SK-N-SH (cell line): ENCODE data around the gene CEP112. TPM values are rescaled to one million over a fixed set of nuclear protein-coding genes. Genes with fewer than 3 reads are reported as not detected.

ENCODE experiments used
- CTCF ChIA-PET: fragments of 300-600, 350-600 bp; formaldehyde crosslinking; extraction: SDS; loops from one replicate; lab custom pipeline; 2021; lab: Yijun Ruan, JAX
- POLR2A ChIA-PET: fragments of 350-600 bp; sonication (Branson Sonifier 250); formaldehyde crosslinking; extraction: SDS; loops from one replicate; lab custom pipeline; 2020; ENCODE audit warnings: antibody characterized with exemption, inconsistent platforms; lab: Yijun Ruan, JAX
- DNase-seq: peaks from one replicate; pipeline ENCODE4 v3.0.0; 2012
- H2AFZ ChIP-seq: fragments of 200-600 bp; sonication (generic); 2 replicates; pipeline ENCODE4 v1.8.1; 2016; ENCODE audit warnings: antibody characterized with exemption, mild to moderate bottlenecking, low read depth
- H3F3A ChIP-seq: fragments of 200-600 bp; sonication (generic); replicated peaks from 2 replicates; pipeline ENCODE3; 2016; ENCODE audit warnings: antibody characterized with exemption, mild to moderate bottlenecking; ENCODE audit not compliant: insufficient read depth
- H3K27ac ChIP-seq, 2 experiments: fragments of 200-500 bp in 1 of 2; fragments of 200-600 bp in 1 of 2; sonication (Bioruptor generic) in 1 of 2; sonication (generic), shearing (Covaris generic) in 1 of 2; 2 replicates each; pipeline versions ENCODE4 v1.5.1 to v1.6.1; 2014 to 2016; ENCODE audit warnings: low read depth in 2 of 2, inconsistent platforms in 1 of 2, low read length in 1 of 2, mild to moderate bottlenecking in 1 of 2, mixed read lengths in 1 of 2
- H3K27me3 ChIP-seq: fragments of 200-600 bp; sonication (generic), shearing (Covaris generic); 2 replicates; pipeline ENCODE4 v1.6.1; 2016; ENCODE audit warnings: mixed run types; ENCODE audit not compliant: insufficient read depth
- H3K36me3 ChIP-seq, 2 experiments: fragments of 200-500 bp in 1 of 2; fragments of 200-600 bp in 1 of 2; sonication (Bioruptor generic) in 1 of 2; sonication (generic) in 1 of 2; replicated peaks in 1 of 2; 2 replicates each; pipeline versions ENCODE3 to v1.5.1; 2014 to 2016; ENCODE audit warnings: low read length in 1 of 2, mild to moderate bottlenecking in 1 of 2; ENCODE audit not compliant: insufficient read depth in 2 of 2, control insufficient read depth in 1 of 2
- H3K4me1 ChIP-seq, 2 experiments: fragments of 200-500 bp in 1 of 2; fragments of 200-600 bp in 1 of 2; sonication (Bioruptor generic) in 1 of 2; sonication (generic), shearing (Covaris generic) in 1 of 2; 2 replicates each; pipeline versions ENCODE4 v1.5.1 to v1.6.1; 2014 to 2016; ENCODE audit warnings: low read depth in 1 of 2, low read length in 1 of 2, mixed run types in 1 of 2; ENCODE audit not compliant: insufficient read depth in 2 of 2, control insufficient read depth in 1 of 2
- H3K4me2 ChIP-seq: fragments of 200-600 bp; sonication (generic), shearing (Covaris generic); 2 replicates; pipeline ENCODE4 v1.6.1; 2017; ENCODE audit warnings: mixed run types
- H3K4me3 ChIP-seq, 2 experiments: fragments of 200-500 bp in 1 of 2; fragments of 200-600 bp in 1 of 2; sonication (Bioruptor generic) in 1 of 2; sonication (generic), shearing (Covaris generic) in 1 of 2; 2 replicates each; pipeline versions ENCODE4 v1.5.1 to v1.8.1; 2014 to 2016; ENCODE audit warnings: low read depth in 2 of 2, inconsistent platforms in 1 of 2, low read length in 1 of 2, mild to moderate bottlenecking in 1 of 2, mixed read lengths in 1 of 2, moderate library complexity in 1 of 2
- H3K79me2 ChIP-seq: fragments of 200-600 bp; sonication (generic); 2 replicates; pipeline ENCODE4 v1.8.1; 2017; ENCODE audit warnings: mild to moderate bottlenecking; ENCODE audit not compliant: insufficient read depth
- H3K9ac ChIP-seq: fragments of 200-600 bp; sonication (generic); 2 replicates; pipeline ENCODE4 v1.6.1; 2017; ENCODE audit warnings: mixed run types
- H3K9me2 ChIP-seq: fragments of 200-600 bp; sonication (generic); 2 replicates; pipeline ENCODE4 v1.6.1; 2017; ENCODE audit warnings: mixed run types
- H3K9me3 ChIP-seq: fragments of 200-600 bp; sonication (generic); 2 replicates; pipeline ENCODE4 v1.6.1; 2017; ENCODE audit warnings: mixed run types, mild to moderate bottlenecking, moderate library complexity
- H4K20me1 ChIP-seq: fragments of 200-600 bp; sonication (generic); 2 replicates; pipeline ENCODE4 v1.6.1; 2017; ENCODE audit warnings: mild to moderate bottlenecking, mixed run types; ENCODE audit not compliant: insufficient read depth
- FOXM1 ChIP-seq: IDR thresholded peaks from 2 replicates; pipeline ENCODE4 v1.4.0; 2012; ENCODE audit warnings: low read depth, mild to moderate bottlenecking
- GABPA ChIP-seq: IDR thresholded peaks from 2 replicates; pipeline ENCODE4 v1.4.0; 2012; ENCODE audit warnings: low read depth, mild to moderate bottlenecking
- JUND ChIP-seq: IDR thresholded peaks from 2 replicates; pipeline ENCODE4 v1.4.0; 2012
- MXI1 ChIP-seq: IDR thresholded peaks from 2 replicates; pipeline ENCODE4 v1.6.1; 2012; ENCODE audit warnings: mild to moderate bottlenecking, low read depth, low read length, improper control_type of control experiment
- NFIC ChIP-seq: IDR thresholded peaks from 2 replicates; pipeline ENCODE4 v1.4.0; 2012; ENCODE audit warnings: borderline replicate concordance
- POLR2AphosphoS5 ChIP-seq: IDR thresholded peaks from 2 replicates; pipeline ENCODE4 v1.6.1; 2012; ENCODE audit warnings: low read depth, low read length
- RAD21 ChIP-seq: IDR thresholded peaks from 2 replicates; pipeline ENCODE4 v1.6.1; 2012; ENCODE audit warnings: mild to moderate bottlenecking, low read length
- RCOR1 ChIP-seq: fragments of 150-350 bp; IDR thresholded peaks from 2 replicates; pipeline ENCODE4 v1.6.1; 2017; ENCODE audit warnings: antibody characterized with exemption, low read length
- RXRA ChIP-seq: IDR thresholded peaks from 2 replicates; pipeline ENCODE4 v1.4.0; 2012; ENCODE audit warnings: low read depth, mild to moderate bottlenecking, borderline replicate concordance
- SMC3 ChIP-seq: IDR thresholded peaks from 2 replicates; pipeline ENCODE4 v1.6.1; 2012; ENCODE audit warnings: low read depth, low read length, improper control_type of control experiment
- TCF12 ChIP-seq: IDR thresholded peaks from 2 replicates; pipeline ENCODE4 v1.4.0; 2012
- TEAD4 ChIP-seq: IDR thresholded peaks from 2 replicates; pipeline ENCODE4 v1.4.0; 2012; ENCODE audit warnings: mild to moderate bottlenecking, borderline replicate concordance; ENCODE audit not compliant: insufficient read depth
- WGBS: methylation state at CpG from one replicate; pipeline ENCODE4 v1.1.6; 2017; ENCODE audit warnings: low lambda C conversion rate; 5-methylcytosine and 5-hydroxymethylcytosine counted together
- polyA plus RNA-seq, 3 experiments: library from polyadenylated mRNA; depleted of rRNA; stranded (reverse); fragments of >200 nt; gene quantifications; 2 replicates each; pipeline ENCODE4 v1.2.3, GENCODE V29; 2012
- TF ChIP-seq, protein P1 (sequence below): IDR thresholded peaks from 2 replicates; pipeline ENCODE4 v1.4.0; 2012; ENCODE audit warnings: low read depth
- TF ChIP-seq, protein P2 (sequence below): fragments of 150-350 bp; IDR thresholded peaks from 2 replicates; pipeline ENCODE4 v1.6.1; 2017; ENCODE audit warnings: antibody characterized with exemption, low read length, low read depth, borderline replicate concordance
- TF ChIP-seq, protein P3 (sequence below): IDR thresholded peaks from 2 replicates; pipeline ENCODE4; 2012
- TF ChIP-seq, protein P4 (sequence below): fragments of 150-350 bp; IDR thresholded peaks from 2 replicates; pipeline ENCODE4 v1.6.1; 2016; ENCODE audit warnings: mild to moderate bottlenecking, low read depth, low read length
- TF ChIP-seq, protein P5 (sequence below): fragments of 200-600 bp; sonication (generic); IDR thresholded peaks from 2 replicates; pipeline ENCODE4 v1.6.1; 2017; ENCODE audit warnings: antibody characterized with exemption, mild to moderate bottlenecking, moderate library complexity

Gene CEP112
- polyA plus RNA-seq, 1 of the 3 experiments (the other 2 are of a cell fraction), result 7.9 TPM

DNA sequence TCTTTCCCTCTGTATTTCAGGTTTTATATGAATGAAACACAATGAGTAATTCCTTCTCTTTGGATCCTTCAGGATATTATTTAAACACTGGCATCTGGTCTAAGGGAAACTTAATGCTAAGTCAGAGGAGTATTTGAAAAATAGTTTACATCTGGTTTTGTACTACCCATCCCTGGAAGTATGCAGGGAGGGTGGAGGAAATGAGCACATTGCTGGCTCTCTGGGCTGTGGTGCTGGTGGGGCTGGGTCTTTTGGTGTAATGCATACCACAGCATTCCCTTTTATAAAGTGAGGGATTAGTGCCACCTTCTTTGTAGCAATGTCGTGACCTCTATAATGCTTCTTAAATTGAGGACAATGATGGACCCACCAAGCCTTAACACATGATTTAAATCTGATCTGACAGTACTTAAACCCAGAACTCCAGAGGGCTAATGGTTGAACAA is 525.0 kb downstream of the CEP112 start:
- Histone ChIP-seq H3K9me2 (no peaks in the 10 kb centered on the region), H3K9me3 (no peaks in the 10 kb centered on the region), H2AFZ (no peak overlapping the region), H3K4me1 (no peaks in the 10 kb centered on the region), H3K27ac (no peak overlapping the region), H3K36me3 (no peaks in the 10 kb centered on the region), H3K4me3 (no peak overlapping the region), H3K9ac (no peak overlapping the region), H3K4me2 (no peak overlapping the region), H3K79me2 (no peaks in the 10 kb centered on the region), H3K27me3 (no peaks in the 10 kb centered on the region), H4K20me1 (no peaks in the 10 kb centered on the region), H3F3A (no peaks in the 10 kb centered on the region)
- DNase-seq, result no peak
- POLR2A ChIA-PET, result no interaction called here
- no peak for TF ChIP-seq TCF12
- no peak for TF ChIP-seq RXRA
- no peak for TF ChIP-seq SMC3
- TF ChIP-seq, protein P1, sequence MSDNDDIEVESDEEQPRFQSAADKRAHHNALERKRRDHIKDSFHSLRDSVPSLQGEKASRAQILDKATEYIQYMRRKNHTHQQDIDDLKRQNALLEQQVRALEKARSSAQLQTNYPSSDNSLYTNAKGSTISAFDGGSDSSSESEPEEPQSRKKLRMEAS, result no peak
- TF ChIP-seq RAD21, result no peak
- no peak for TF ChIP-seq GABPA
- TF ChIP-seq, protein P2, sequence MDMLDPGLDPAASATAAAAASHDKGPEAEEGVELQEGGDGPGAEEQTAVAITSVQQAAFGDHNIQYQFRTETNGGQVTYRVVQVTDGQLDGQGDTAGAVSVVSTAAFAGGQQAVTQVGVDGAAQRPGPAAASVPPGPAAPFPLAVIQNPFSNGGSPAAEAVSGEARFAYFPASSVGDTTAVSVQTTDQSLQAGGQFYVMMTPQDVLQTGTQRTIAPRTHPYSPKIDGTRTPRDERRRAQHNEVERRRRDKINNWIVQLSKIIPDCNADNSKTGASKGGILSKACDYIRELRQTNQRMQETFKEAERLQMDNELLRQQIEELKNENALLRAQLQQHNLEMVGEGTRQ, result no peak
- TF ChIP-seq FOXM1, result no peak
- no peak for TF ChIP-seq RCOR1
- TF ChIP-seq TEAD4, result no peak
- 94% methylated on average over 1 of the region's 1 CpG for WGBS
- CTCF ChIA-PET, result no interaction called here

DNA sequence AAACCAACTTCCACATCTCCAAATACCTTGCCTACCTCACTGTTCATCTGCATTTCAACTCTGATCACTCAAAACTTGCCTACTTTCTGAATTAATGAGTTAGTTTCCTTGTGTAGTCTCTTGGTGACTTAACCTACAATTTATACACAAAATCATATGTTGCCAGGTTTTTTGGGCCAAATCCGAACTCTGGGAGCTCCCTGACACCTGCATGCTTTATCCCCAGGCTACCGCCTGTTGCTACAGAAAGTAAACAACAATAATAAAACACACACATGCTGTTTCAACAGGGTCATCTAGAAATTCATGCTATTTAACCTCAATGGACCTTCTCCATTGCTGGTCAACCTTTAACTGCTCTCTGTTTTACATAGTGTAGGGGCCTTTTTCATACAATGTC is 526.0 kb downstream of the CEP112 start:
- H3K9me2 ChIP-seq, result no peaks in the 10 kb centered on the region
- no peaks in the 10 kb centered on the region for H3F3A ChIP-seq
- H3K79me2 ChIP-seq, result no peaks in the 10 kb centered on the region
- WGBS, result 57% methylated on average over 2 of the region's 2 CpGs
- no peaks in the 10 kb centered on the region for H3K27me3 ChIP-seq
- H3K4me1 ChIP-seq, result no peaks in the 10 kb centered on the region
- POLR2A ChIA-PET, result no interaction called here
- no peak overlapping the region for H3K9ac ChIP-seq
- no peaks in the 10 kb centered on the region for H3K36me3 ChIP-seq
- H3K4me2 ChIP-seq, result no peak overlapping the region
- no peaks in the 10 kb centered on the region for H4K20me1 ChIP-seq
- no peak overlapping the region for H3K4me3 ChIP-seq
- no peak for DNase-seq
- TF ChIP-seq JUND, result no peak
- TF ChIP-seq, protein P3, sequence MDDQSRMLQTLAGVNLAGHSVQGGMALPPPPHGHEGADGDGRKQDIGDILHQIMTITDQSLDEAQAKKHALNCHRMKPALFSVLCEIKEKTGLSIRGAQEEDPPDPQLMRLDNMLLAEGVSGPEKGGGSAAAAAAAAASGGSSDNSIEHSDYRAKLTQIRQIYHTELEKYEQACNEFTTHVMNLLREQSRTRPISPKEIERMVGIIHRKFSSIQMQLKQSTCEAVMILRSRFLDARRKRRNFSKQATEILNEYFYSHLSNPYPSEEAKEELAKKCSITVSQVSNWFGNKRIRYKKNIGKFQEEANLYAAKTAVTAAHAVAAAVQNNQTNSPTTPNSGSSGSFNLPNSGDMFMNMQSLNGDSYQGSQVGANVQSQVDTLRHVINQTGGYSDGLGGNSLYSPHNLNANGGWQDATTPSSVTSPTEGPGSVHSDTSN, result no peak
- H3K27ac ChIP-seq, result no peak overlapping the region
- CTCF ChIA-PET, result no interaction called here
- no peak overlapping the region for H2AFZ ChIP-seq
- H3K9me3 ChIP-seq, result no peaks in the 10 kb centered on the region

DNA sequence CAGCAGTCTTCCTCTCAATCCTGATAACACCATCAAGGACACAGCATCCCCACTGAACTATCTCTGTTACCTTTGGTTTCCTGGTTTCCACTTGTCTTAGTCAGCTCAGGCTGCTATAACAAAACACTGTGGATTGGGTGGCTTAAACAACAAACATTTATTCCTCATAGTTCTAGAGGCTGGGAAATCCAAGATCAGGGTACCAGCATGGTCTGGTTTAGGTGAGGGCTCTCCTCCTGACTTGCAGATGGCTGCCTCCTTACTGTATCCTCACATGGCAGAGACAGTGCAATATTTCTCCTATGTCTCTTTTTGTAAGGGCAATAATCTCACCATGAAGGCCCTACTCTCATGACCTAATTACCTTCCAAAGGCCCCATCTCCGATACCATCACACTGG is 527.2 kb downstream of the CEP112 start:
- H4K20me1 ChIP-seq, result no peaks in the 10 kb centered on the region
- no peaks in the 10 kb centered on the region for H3K27me3 ChIP-seq
- no peak overlapping the region for H2AFZ ChIP-seq
- no peak for DNase-seq
- POLR2A ChIA-PET, result no interaction called here
- TF ChIP-seq MXI1 (no peak), POLR2AphosphoS5 (no peak), JUND (no peak), NFIC (no peak)
- TF ChIP-seq, protein P4, sequence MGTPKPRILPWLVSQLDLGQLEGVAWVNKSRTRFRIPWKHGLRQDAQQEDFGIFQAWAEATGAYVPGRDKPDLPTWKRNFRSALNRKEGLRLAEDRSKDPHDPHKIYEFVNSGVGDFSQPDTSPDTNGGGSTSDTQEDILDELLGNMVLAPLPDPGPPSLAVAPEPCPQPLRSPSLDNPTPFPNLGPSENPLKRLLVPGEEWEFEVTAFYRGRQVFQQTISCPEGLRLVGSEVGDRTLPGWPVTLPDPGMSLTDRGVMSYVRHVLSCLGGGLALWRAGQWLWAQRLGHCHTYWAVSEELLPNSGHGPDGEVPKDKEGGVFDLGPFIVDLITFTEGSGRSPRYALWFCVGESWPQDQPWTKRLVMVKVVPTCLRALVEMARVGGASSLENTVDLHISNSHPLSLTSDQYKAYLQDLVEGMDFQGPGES, result no peak
- TF ChIP-seq, protein P5, sequence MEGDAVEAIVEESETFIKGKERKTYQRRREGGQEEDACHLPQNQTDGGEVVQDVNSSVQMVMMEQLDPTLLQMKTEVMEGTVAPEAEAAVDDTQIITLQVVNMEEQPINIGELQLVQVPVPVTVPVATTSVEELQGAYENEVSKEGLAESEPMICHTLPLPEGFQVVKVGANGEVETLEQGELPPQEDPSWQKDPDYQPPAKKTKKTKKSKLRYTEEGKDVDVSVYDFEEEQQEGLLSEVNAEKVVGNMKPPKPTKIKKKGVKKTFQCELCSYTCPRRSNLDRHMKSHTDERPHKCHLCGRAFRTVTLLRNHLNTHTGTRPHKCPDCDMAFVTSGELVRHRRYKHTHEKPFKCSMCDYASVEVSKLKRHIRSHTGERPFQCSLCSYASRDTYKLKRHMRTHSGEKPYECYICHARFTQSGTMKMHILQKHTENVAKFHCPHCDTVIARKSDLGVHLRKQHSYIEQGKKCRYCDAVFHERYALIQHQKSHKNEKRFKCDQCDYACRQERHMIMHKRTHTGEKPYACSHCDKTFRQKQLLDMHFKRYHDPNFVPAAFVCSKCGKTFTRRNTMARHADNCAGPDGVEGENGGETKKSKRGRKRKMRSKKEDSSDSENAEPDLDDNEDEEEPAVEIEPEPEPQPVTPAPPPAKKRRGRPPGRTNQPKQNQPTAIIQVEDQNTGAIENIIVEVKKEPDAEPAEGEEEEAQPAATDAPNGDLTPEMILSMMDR, result no peak
- TF ChIP-seq, all 33 proteins: peak for 0
- H3K4me1 ChIP-seq, result no peaks in the 10 kb centered on the region
- 95% methylated on average over 1 of the region's 1 CpG for WGBS
- H3K9me2 ChIP-seq, result no peaks in the 10 kb centered on the region
- H3K4me2 ChIP-seq, result no peak overlapping the region
- H3K36me3 ChIP-seq, result no peaks in the 10 kb centered on the region
- CTCF ChIA-PET, result no interaction called here
- H3K27ac ChIP-seq, result no peak overlapping the region
- no peaks in the 10 kb centered on the region for H3K9me3 ChIP-seq
- H3K79me2 ChIP-seq, result no peaks in the 10 kb centered on the region
- no peaks in the 10 kb centered on the region for H3F3A ChIP-seq
- no peak overlapping the region for H3K9ac ChIP-seq
- no peak overlapping the region for H3K4me3 ChIP-seq
